Astrocyte of the hippocampus (primary cell): Measurements from ENCODE around the gene DGKD.

Source experiments
- DNase-seq: peaks from one replicate; pipeline ENCODE4 v3.0.0; 2011; ENCODE audit warnings: low read depth, low spot score

DGKD gene

DNA sequence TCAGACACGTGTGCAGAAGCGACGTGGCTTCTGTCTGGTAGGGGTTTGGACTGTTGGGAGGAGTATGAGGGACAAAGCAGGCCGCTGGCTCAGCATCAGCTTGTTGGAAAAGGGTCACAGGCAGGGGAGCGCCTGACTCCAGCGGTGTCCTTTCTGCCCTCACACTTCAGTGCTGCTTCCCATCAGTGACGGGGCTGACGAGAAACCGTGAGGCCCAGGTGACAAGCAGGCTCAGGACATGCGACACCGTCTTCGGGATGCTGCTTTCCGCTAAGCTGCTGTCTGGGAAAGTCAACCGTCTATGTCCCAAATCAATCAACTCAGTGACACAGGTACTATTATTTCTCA lies 121.7 kb downstream of the DGKD start:
- no peak for DNase-seq

DNA sequence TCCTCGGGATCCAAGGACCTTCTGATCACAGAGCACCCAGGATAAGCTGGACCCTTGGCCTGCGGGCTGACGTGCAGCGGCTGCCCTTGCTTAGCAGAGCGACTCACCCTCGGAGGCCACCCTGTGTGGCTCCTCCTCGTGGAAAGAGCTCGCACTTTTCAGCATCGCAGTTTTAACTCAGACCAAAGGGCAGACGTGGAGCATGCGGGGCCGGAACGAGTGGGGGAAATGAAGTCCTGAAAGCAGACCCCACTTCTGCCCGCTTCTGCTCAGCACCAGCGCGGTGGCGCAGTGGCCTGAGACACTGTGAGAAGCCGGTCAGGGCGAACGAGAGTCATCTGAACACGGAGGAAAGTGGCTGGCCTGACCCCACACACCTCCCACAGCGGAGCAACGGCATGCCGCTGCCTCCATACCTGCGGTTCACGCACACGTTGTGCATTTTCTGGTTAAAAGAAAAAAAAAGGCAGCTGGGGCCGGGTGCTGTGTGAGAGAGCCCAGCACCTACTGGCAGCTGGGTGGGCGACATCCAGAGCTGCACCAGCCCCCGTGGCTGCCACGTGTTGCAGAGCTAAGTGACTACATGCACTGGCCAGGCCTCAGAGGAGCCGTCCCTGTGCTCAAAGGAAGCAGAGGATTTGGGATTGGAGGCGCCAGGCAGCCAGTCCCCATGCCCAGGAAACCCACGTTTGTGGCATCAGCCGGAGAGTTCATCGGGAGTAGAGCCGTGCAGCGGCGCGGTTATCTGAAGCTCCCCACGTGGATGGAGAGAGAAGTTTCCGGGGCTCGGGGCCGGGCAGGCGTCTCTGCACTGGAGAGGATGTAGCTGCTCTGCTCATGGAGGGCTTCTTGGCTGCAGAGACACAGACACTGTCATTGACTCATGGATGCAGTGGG lies 122.6 kb downstream of the DGKD start:
- no peak for DNase-seq

GRCh38 chr2:233477548-233478433 lies 123.5 kb downstream of the DGKD start:
- DNase-seq, result no peak

- DNase-seq, result no peak
Measured at GRCh38 chr2:233479616-233480489, 125.6 kb downstream of the DGKD start.

DNA sequence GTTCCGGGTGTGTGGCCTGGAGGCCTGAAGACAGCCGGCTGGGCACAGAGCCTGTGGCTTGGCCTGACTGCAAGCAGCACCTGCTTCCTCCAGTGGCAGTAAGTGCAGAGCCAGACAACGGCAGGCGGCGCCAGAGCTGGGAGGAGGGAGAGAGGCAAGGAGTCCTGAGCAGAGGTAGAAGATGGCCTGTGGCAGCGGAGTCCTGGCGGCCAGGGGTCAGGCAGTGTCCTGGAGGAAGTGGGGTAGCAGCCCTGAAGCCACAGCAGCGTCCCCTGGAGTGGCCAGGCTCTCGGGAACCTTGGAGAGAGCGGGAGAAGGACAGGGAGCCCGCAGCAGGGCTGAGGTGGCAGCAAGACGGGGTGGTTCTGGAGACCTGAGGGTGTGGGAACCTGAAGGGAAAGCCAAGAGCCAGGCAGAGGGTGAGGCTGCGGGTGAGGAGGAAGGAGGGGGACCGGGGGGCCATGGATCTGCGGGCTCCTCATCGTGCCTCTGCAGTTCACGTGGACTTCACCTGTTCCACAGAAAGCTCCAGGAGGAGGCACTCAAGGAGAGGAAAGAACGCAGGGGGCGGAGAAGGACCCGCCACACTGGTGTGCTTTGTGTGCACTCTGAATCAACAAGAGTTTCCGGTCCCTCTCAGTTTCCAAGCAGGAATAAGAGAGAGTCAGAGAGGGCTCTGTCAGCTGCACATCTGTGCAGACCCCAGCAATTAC lies 126.4 kb downstream of the DGKD start:
- peak; percentile 68 for DNase-seq

DNA sequence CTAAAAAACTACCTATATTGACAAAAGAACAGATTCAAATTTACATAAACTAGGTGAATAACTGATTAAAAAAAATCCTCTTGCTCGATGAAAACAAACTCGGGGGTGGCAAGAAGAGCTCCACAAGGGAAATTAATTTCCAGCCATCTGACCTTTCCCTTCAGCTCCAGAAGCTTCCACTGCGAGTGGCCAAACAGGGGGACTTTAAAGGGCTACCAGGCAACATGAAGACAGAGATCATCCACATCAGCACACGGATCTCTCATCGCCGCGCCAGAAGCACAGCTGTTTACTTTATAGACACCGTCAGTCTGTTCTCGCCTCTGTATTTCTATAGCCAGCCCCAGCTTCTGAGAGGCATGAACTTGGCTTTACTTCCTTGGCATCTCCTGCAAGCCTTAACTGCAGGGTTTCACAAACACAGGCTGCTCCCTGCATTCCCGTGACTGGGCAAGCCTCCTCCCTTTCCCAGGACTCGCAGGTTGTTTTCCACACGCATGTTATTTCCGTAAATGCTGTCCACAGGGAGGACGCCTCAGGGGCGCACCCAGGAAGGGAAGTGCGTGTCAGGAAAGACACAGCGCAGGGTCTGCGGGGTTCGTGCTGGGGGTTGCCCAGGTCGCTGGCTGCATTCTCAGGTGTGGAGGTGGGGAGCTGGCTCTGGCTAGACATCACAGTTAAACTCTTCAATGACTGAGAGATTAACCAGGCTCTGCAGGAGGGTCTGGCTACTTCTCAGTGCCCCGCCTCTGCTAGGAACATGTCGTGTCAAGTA lies 127.3 kb downstream of the DGKD start:
- no peak for DNase-seq

DNA sequence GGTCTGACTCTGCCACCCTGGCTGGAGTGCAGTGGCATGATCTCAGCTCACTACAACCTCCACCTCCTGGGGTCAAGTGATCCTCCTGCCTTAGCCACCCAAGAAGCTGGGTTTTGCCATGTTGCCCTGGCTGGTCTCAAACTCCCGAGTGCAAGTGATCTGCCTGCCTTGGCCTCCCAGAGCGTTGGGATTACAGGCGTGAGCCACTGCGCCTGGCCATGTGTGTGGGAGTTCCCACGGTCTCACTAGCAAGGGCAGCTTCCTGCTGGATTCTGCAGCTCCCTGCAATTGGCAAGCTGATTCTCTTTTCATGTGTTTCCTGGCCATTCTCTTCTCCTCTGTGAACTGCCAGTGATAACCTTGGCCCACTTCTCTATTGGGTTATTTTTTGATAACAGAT lies 128.3 kb downstream of the DGKD start:
- no peak for DNase-seq

GRCh38 chr2:233485726-233486125 lies 131.4 kb downstream of the DGKD start:
- no peak for DNase-seq

DNA sequence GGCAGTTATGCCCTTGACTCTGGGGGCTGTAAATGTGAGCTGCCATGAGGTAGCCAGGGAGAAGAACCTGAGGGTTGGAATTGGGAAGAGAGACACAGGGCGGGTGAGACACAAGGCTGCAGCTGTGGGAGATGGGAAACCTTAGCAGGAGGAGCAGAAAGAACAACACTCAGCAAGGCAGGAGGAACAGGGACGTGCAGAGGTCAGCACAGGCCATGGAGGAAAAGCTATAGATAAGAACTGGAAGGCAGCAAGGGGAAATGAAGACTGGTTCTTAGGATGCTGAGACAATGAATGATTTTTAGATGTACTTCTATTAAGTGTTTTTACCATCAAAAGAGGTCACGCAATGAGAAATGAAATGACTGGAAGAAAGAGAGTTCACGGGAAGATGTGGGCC lies 132.1 kb downstream of the DGKD start:
- DNase-seq, result no peak

DNA sequence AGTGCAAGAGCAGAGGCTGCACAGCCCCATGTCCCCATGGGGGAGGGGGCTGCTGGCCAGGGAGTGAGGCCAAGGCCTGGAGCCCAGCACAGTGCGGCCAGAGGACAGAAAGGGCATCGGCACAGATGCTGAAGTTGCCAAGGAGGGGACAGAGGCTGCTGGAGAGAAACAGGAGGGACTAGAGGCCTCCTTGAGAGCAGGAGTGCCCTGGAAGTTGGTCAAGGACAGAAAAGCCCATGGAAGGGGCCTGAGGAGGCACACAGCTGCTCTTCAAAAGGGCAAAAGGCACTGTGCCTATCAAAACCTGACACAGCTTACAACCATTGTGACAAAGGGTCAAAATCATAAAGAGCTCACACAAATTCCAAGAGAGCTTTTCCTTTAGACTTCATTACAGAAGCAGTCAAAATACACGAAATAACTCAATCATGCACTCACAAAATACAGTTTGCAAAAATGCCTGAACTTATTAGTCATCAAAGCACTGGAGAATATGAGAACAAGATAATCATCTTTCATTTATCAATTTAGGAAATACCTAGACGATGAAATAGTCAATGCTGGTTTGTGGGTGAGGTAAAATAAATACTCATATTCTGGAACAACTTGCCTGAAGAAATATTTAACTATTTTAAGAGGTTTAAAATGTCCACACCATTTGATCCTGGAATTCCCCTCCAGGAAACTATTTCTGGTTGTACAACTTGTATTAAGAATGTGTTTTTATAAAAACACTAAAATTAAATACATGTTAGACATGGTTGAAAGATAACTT lies 132.7 kb downstream of the DGKD start:
- DNase-seq, result peak; percentile 81

GRCh38 chr2:233487748-233488345 lies 133.6 kb downstream of the DGKD start:
- DNase-seq, result peak; percentile 39

DNA sequence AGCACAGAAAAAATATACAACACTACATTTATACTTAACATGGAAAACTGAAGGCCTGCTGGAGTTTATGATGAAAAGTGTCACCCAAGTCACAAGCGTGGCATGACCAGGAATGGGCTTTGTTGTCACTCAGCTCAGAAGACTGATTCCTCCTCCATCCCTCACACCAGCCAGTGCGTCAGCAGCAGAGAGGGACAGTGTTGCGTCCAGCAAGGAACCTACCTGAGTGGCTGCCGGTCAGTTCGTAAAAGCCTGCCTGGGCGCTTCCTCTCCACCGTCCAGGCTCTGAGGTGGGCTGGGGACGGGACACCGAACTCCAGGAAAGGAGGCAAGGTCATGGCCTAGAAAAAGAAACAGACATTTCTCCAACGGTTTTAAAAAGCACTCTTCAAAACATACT lies 134.8 kb downstream of the DGKD start:
- no peak for DNase-seq

GRCh38 chr2:233489666-233490065 lies 135.4 kb downstream of the DGKD start:
- DNase-seq, result peak; percentile 41

DNA sequence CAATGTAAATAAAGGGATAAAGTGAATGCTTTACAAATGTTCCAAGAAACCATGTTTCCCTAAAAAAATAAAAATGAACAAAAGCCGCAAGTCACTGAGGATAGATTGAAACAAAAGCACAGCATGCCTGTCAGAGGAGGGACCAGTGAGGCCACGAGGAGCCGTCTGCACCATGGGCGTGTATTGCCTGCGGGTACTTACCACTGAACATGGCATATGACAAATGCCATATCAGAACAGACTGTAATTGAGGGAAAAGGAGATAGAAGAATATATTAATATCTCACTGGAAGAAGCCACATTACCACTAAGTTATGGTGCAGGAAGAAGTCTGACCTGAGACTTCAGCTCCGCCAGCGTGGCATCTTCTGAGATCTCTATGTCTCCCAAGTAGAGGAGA lies 136.5 kb downstream of the DGKD start:
- DNase-seq, result no peak

GRCh38 chr2:233491326-233491725 lies 137.0 kb downstream of the DGKD start:
- no peak for DNase-seq

DNA sequence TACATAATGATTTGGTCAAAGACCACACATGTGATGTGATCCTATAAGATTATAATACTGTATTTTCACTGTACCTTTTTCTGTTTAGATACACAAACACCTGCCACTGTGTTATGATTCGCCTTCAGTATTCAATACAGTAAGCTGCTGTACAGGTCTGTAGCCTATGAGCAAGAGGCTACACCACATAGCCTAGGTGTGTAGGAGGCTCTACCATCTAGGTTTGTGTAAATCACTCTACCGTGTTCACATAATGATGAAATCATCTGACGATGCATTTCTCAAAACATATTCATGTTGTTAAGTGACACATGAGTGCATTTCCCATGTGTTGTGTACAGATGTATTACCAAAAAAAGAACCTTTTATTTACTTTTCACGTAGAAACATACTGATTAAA lies 137.8 kb downstream of the DGKD start:
- DNase-seq, result no peak

DNA sequence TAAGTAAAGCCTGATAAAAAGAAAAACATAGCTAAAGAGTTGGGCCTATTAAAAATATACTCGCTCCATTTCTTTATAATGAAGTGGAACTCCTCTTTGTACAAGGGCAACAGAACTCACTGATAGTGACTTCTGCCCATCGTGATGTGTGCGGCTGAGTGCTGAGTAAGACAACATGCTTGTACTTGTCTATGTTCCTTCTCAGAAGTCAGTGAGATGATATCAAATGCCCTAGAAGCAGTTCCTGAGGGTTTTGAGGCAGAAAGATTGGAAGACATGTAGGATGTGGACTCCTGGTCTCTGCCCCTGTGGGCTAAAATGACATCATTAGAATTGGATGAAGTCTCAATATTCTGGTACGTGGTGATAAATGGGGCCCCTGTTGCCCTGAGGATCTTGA lies 138.5 kb downstream of the DGKD start:
- DNase-seq, result no peak

GRCh38 chr2:233495503-233496496 lies 141.5 kb downstream of the DGKD start:
- DNase-seq, result no peak
